GM12878 (cell line): ENCODE measurements around the gene SLC4A9. TPM values are rescaled to one million over a fixed set of nuclear protein-coding genes. Genes with fewer than 3 reads are reported as not detected.

Experiments used
- BACH1 ChIP-seq: fragments of 450-650 bp; IDR thresholded peaks from 2 replicates; pipeline ENCODE4 v1.6.1; 2017; ENCODE audit warnings: mild to moderate bottlenecking, borderline replicate concordance
- CBFB ChIP-seq: IDR thresholded peaks from 2 replicates; pipeline ENCODE4 v1.6.1; 2016; ENCODE audit warnings: antibody characterized with exemption, low read depth
- FOXM1 ChIP-seq: IDR thresholded peaks from 2 replicates; pipeline ENCODE4 v1.6.1; 2012; ENCODE audit warnings: low read depth, mild to moderate bottlenecking, inconsistent platforms, low read length, moderate library complexity
- HSF1 ChIP-seq: fragments of 150-350 bp; IDR thresholded peaks from 2 replicates; pipeline ENCODE4 v1.6.1; 2014; ENCODE audit warnings: mild to moderate bottlenecking, low read depth, low read length
- IKZF1 ChIP-seq: fragments of 450-650 bp; conservative IDR thresholded peaks from 2 replicates; pipeline ENCODE4 v1.6.1; 2017; ENCODE audit warnings: antibody characterized with exemption, mild to moderate bottlenecking
- IKZF2 ChIP-seq, 2 experiments: fragments of 450-650 bp; IDR thresholded peaks; 2 replicates each; pipeline ENCODE4 v1.6.1; 2017; ENCODE audit warnings: mild to moderate bottlenecking in 2 of 2, moderate library complexity in 2 of 2
- IRF4 ChIP-seq: IDR thresholded peaks from 2 replicates; pipeline ENCODE4 v1.6.1; 2011; ENCODE audit warnings: low read depth, low read length
- MYC ChIP-seq: IDR thresholded peaks from 2 replicates; pipeline ENCODE4 v1.6.1; 2011; ENCODE audit warnings: mild to moderate bottlenecking, low read length, moderate library complexity, inconsistent platforms; ENCODE audit not compliant: insufficient read depth, insufficient replicate concordance, insufficient read length, severe bottlenecking
- NFYA ChIP-seq: IDR thresholded peaks from 2 replicates; pipeline ENCODE4 v1.6.1; 2011; ENCODE audit warnings: low read depth, mild to moderate bottlenecking, low read length, improper control_type of control experiment, borderline replicate concordance
- NFYB ChIP-seq: IDR thresholded peaks from 2 replicates; pipeline ENCODE4 v1.6.1; 2011; ENCODE audit warnings: low read depth, mild to moderate bottlenecking, low read length, improper control_type of control experiment, moderate library complexity; ENCODE audit not compliant: insufficient read depth
- PAX5 ChIP-seq: IDR thresholded peaks from 2 replicates; pipeline ENCODE4 v1.6.1; 2011; ENCODE audit warnings: low read depth, low read length, borderline replicate concordance
- PKNOX1 ChIP-seq: fragments of 450-650 bp; IDR thresholded peaks from 2 replicates; pipeline ENCODE4 v1.6.1; 2016; ENCODE audit warnings: mild to moderate bottlenecking
- RUNX3 ChIP-seq: IDR thresholded peaks from 2 replicates; pipeline ENCODE4 v1.6.1; 2012; ENCODE audit warnings: low read length, inconsistent platforms
- SMAD1 ChIP-seq: fragments of 450-650 bp; IDR thresholded peaks from 2 replicates; pipeline ENCODE4 v1.6.1; 2018; ENCODE audit warnings: mild to moderate bottlenecking, low read depth; ENCODE audit not compliant: partially characterized antibody
- SPI1 ChIP-seq: IDR thresholded peaks from 2 replicates; pipeline ENCODE4 v1.6.1; 2011; ENCODE audit warnings: low read depth, mild to moderate bottlenecking, low read length, moderate library complexity, borderline replicate concordance; ENCODE audit not compliant: insufficient read depth
- ZNF687 ChIP-seq: fragments of 450-650 bp; IDR thresholded peaks from 2 replicates; pipeline ENCODE4 v1.6.1; 2017; ENCODE audit warnings: mild to moderate bottlenecking, moderate library complexity
- polyA plus RNA-seq, 11 experiments: library from polyadenylated mRNA; depleted of rRNA in 4 of 11; unstranded in 6 of 11; stranded (reverse) in 5 of 11; fragments of >200 nt; fragmentation: Nextera tagmentation in 4 of 11; fragmentation: Illumina TruSeq in 1 of 11; extraction: Ambion mirVana in 4 of 11; extraction: Trizol in 1 of 11; gene quantifications; 1 replicate in 1 of 11; 2 replicates in 10 of 11; pipeline versions ENCODE4 v1.2.1 to v1.2.3, GENCODE V29; 2011 to 2016; ENCODE audit warnings: inconsistent platforms in 2 of 11, missing spikeins in 2 of 11, low read depth in 1 of 11
- total RNA-seq, 4 experiments: library from RNA; depleted of rRNA in 3 of 4; stranded (reverse); fragments of >200 nt in 3 of 4; fragmentation: Illumina TruSeq in 1 of 4; extraction: Trizol in 1 of 4; gene quantifications; 2 replicates each; pipeline versions ENCODE4 v1.2.1 to v1.2.3, GENCODE V29; 2013 to 2021
- TF ChIP-seq, protein P1 (sequence below): fragments of 450-650 bp; IDR thresholded peaks from 2 replicates; pipeline ENCODE4 v1.6.1; 2018; ENCODE audit warnings: mild to moderate bottlenecking, low read depth, moderate library complexity; ENCODE audit not compliant: partially characterized antibody

The SLC4A9 gene
- total and polyA plus RNA-seq, 10 of the 15 experiments (the other 5 are each of a cell fraction or from before 2014, with no cell fraction given): 0.03 to 0.05 (median 0.05) TPM; not detected in 7

DNA sequence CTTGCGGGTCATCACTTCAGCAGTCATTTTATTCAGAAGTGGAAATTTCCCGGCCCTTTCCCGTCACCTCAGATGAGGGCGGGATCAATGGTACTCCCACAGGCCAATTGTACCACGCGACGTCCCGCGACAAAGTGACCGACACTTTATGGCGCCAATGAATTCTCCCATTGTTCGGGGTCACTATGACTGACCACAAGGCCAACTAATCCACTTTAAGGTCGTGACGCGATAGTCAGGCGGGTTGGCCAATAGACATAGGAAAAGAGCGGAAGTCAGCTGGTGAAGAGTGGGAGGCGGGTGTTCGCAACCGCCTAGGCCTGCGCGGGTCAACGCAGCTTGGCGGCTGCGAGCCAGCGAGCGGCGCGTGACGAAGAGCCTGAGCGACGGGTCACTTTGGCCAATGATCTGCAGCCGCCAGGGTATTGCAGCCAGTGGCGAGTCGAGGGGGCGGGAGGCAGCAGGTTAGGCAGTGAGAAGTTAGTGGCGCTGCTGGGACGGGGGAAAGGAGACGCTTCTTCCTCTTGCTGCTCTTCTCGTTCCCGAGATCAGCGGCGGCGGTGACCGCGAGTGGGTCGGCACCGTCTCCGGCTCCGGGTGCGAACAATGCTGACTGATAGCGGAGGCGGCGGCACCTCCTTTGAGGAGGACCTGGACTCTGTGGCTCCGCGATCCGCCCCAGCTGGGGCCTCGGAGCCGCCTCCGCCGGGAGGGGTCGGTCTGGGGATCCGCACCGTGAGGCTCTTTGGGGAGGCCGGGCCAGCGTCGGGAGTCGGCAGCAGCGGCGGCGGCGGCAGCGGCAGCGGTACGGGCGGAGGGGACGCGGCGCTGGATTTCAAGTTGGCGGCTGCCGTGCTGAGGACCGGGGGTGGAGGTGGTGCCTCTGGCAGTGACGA lies 41.6 kb downstream of the SLC4A9 start, which contains the start of gene ANKHD1 (continued):
- TF ChIP-seq, protein P1, sequence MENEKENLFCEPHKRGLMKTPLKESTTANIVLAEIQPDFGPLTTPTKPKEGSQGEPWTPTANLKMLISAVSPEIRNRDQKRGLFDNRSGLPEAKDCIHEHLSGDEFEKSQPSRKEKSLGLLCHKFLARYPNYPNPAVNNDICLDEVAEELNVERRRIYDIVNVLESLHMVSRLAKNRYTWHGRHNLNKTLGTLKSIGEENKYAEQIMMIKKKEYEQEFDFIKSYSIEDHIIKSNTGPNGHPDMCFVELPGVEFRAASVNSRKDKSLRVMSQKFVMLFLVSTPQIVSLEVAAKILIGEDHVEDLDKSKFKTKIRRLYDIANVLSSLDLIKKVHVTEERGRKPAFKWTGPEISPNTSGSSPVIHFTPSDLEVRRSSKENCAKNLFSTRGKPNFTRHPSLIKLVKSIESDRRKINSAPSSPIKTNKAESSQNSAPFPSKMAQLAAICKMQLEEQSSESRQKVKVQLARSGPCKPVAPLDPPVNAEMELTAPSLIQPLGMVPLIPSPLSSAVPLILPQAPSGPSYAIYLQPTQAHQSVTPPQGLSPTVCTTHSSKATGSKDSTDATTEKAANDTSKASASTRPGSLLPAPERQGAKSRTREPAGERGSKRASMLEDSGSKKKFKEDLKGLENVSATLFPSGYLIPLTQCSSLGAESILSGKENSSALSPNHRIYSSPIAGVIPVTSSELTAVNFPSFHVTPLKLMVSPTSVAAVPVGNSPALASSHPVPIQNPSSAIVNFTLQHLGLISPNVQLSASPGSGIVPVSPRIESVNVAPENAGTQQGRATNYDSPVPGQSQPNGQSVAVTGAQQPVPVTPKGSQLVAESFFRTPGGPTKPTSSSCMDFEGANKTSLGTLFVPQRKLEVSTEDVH: peak; percentile 90
- TF ChIP-seq HSF1 (no peak), BACH1 (peak; percentile 31; the same call in 1 of the 2 replicates), IKZF2 (IDR thresholded peaks at IDR 0.05) (peak in 1 of 2 experiments; percentile 68; a peak in 1 of 4 replicates), SPI1 (peak; percentile 74; the same call in 1 of the 2 replicates), IKZF1 (peak; percentile 49), MYC (peak; percentile 23), PAX5 (peak; percentile 89), NFYB (peak; percentile 96), ZNF687 (no peak), SMAD1 (peak; percentile 70), FOXM1 (0 out of 2 replicates have a peak, but pooled peaks have one; percentile 16), CBFB (peak; percentile 49; the same call in 1 of the 2 replicates), PKNOX1 (peak; percentile 100), RUNX3 (peak; percentile 45), IRF4 (no peak), NFYA (no peak; the same call in 1 of the 2 replicates)
